Measurements from ENCODE around the gene SAMD9.
"Not testable (repeated sequence)": the region's sequence is repeated elsewhere in the genome, so short reads cannot be mapped to it uniquely, and the experiment has no call there.

The SAMD9 gene

GRCh38 chr7:93117852-93118530 is at the start of gene SAMD9:
Gene SAMD9, minus strand, starts transcription at chr7:93117979. Its CDS starts 11,882 bp downstream, at chr7:93106097.
- DNase-seq = peak; percentile 95

DNA sequence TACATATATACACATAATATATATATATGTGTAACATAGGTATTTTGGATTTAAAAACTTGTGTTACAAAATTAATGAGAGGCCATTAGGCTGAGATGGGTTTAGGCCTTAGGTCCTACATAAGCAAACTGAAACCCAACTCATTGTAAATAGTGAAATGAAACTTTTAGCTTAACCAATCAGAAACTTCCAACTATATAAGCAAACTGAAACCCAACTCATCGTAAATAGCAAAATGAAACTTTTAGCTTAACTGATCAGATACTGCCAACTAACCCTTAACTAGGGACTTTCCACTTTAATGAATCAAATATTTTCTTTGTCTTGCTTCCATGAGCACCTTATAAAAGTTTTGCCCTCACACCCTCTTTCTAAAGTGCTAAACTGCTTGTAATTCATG is 47.7 kb upstream of the SAMD9 start:
- no peak for DNase-seq

- no peak for DNase-seq
Observed at GRCh38 chr7:93164766-93165165, 47.0 kb upstream of the SAMD9 start.

- no peak for DNase-seq
Observed at GRCh38 chr7:93161181-93161762, 43.5 kb upstream of the SAMD9 start.

- DNase-seq = no peak
Observed at GRCh38 chr7:93160410-93160809, 42.6 kb upstream of the SAMD9 start.

DNA sequence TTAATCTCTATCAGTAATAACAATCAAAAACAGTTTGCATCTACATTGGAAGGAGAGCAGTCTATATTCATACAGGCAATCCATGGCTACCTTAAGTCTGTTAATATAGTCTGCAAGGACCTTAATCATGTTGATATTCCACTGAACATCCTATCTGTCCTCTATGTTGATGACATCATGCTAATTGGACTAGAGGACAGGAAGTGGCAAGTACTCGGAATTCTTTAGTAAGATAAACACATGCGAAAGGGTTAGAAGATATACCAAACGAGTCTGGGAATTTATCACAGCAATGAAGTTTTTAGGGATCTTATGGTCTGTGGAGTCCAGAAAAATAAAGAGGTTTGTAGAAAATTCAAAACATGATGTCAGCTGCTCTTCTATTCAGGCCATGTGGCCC is 41.7 kb upstream of the SAMD9 start:
- no peak for DNase-seq

- DNase-seq = no peak
Observed at GRCh38 chr7:93156884-93157283, 39.1 kb upstream of the SAMD9 start.

DNA sequence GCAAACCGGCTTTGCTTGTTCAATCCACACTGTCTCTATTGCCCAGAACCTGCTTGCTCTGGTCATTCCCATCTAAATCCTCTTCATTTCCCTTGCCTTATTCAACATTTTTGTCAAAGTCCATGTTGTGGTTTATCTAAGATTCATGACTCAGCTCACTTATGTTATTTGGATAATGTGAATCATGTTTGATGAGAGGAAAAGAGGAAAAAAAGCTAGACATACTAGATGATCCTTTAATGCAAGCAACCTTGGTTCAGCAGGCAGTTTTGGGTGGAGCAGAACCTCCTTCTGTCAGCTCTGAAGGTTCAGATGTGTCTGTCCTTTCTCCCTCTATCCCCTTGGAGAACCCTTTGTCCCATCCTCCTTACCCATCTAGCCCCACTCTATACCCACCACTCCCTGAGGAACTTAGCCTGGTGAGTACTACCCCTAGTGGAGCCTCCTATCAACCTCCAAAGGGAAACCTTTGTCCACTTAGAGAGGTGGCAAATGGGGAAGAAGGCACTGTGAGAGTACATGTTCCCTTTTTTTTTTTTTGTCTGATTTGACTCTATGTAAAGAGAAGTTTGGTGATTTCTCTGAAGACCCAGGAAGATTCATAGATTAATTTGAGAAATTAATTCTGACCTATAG is 32.5 kb upstream of the SAMD9 start:
- no peak for DNase-seq

- peak; percentile 44 for DNase-seq
Observed at GRCh38 chr7:93148727-93149126, 30.9 kb upstream of the SAMD9 start.

- peak; percentile 69 for DNase-seq
Observed at GRCh38 chr7:93148144-93148543, 30.4 kb upstream of the SAMD9 start, which contains the start of gene SAMD9L. Gene SAMD9L, minus strand, starts transcription at chr7:93148385. Its CDS starts 12,414 bp downstream, at chr7:93135971.

DNA sequence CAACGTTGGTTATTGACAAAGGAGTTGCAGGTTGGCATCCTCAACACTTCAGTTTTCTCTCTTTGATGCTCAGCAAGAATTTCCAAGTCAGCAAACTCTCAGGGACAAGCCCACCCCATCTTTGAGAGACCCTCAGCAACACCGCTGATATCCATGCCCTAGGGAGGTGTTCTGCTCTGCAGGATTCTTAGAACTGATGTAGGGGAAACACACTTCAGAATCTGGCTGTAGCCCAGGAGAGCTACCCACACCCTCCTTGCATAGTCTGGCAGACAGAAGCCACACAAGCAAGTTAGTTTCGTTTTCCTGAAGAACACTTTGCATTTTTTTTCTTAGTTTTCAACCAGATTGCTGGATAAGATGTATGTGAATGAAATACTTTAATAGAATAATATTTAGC is 29.6 kb upstream of the SAMD9 start:
- peak; percentile 82 for DNase-seq

DNA sequence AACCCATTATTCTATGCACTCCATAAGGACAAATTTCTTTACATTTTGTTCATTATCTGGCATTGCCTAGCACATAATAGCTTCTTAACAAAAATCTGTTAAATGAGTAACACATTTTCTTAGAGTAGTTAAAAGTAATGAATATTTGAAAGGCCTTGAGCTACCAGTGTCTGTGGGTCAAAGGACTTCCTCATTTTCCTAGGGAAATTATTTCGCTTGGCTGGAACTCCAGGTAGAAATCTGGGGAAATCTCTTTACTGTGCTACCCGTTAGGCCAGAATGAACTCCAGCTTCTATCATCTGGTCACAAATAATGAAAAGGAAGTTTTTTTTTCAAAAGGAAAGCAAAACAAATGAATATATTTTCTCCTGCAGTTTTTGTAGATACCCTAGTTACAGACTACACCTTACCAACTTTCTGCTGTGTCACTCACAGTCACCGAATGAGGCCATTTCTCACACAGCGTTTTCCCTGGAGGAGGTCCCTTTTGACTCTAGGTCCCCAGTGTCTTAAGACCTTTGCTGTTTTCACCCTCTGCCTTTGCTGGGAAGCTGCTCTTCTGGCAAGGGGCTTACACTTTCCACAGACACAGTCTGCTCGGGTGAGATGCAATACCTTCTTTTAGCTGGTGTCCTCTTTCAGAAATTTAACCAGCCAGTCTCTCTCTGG is 28.8 kb upstream of the SAMD9 start:
- peak; percentile 48 for DNase-seq

DNA sequence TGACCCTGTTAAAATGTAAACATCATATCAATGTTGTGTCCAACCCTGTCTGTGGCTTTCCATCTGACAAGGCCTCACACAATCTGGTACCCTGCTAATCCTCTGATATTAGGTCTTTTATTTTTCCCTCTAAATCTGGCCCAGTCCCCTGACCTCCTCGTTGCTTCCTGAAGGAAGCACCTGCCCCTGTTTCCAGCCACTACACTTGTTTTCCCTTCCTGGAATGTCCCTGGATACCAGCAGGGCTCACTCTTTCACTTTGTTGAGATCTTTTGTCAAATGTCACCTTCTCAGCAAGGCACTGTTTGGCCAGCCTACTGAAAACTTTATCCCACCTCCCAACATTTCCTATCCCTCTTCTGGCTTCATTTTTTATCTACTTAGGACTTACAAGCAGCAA is 28.3 kb upstream of the SAMD9 start:
- no peak for DNase-seq

GRCh38 chr7:93145354-93145753 is 27.6 kb upstream of the SAMD9 start:
- DNase-seq = peak; percentile 27

GRCh38 chr7:93142127-93142526 is 24.3 kb upstream of the SAMD9 start:
- DNase-seq = no peak

- DNase-seq = no peak
Observed at GRCh38 chr7:93140582-93141191, 22.9 kb upstream of the SAMD9 start.

DNA sequence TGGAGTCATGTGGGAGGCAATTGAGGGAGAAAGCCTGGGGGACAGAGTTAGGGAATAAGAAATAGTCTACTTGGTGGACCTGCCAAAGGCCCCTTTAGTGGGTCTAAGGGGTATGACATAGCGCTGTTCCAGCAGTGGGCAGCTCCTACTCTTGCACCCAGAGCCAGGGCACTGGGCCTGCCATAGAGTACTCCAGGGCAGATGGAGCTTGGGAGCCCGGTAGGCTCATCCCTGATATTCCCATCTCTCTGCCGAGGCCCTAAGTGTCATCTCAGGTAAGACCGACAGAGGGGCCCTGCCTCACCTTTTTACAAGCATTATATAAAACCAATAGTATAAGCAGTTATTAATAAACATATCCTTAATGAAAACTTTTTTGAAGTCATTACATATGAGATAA is 20.8 kb upstream of the SAMD9 start:
- no peak for DNase-seq

- DNase-seq = no peak
Observed at GRCh38 chr7:93133005-93133404, 15.2 kb upstream of the SAMD9 start.

GRCh38 chr7:93132216-93132615 is 14.4 kb upstream of the SAMD9 start:
- DNase-seq = no peak

DNA sequence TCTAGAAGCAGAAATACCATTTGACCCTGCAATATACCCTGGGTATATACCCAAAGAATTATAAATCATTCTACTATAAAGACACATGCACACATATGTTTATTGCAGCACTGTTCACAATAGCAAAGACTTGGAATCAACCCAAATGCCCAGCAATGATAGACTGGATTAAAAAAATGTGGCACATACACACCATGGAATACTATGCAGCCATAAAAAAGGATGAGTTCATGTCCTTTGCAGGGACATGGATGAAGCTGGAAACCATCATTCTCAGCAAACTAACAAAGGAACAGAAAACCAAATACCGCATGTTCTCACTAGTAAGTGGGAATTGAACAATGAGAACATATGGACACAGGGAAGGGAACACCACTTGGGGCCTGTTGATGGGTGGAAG is 9.2 kb upstream of the SAMD9 start:
- DNase-seq = not testable (repeated sequence)

- DNase-seq = not testable (repeated sequence)
Observed at GRCh38 chr7:93123532-93123931, 5.8 kb upstream of the SAMD9 start.

DNA sequence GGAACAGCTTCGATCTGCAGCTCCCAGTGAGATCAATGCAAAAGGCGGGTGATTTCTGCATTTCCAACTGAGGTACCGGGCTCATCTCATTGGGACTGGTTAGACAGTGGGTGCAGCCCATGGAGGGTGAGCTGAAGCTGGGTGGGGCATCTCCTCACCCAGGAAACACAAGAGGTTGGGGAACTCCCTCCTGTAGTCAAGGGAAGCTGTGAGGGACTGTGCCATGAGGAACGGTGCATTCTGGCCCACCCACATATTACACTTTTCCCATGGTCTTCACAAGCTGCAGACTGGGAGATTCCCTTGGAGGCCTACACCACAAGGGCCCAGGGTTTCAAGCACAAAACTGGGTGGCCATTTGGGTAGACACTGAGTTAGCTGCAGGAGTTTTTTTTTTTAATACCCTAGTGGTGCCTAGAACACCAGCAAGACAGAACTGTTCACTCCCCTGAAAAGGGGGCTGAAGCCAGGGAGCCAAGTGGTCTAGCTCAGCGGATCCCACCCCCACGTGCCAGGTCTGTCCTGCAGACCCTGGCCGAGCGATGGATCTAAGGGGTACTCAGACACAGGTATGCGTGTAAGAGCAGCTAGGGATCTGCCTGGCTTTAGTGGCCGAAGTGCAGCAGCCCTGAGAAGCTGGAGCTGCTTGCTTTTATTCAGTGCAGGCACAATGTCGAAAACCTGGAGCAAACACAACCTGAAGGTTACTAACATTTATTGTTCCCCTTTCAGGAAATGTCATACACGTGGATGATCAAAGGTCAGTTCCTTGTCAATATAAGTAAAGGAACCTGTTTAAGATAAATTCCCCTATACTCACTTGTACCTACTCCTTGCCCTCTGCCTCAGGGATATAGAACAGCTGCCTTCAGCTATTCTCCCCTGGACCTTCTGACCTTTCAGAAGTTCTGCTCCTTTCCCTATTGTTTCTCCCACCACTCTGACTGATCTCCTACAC is 3.1 kb upstream of the SAMD9 start:
- DNase-seq = no peak
